HG03064 (cell line): ENCODE measurements around the gene MYL3.

Experiments
- ATAC-seq: cut with Tn5 transposase; IDR thresholded peaks from one replicate; pipeline ENCODE4 v1.9.1; 2021; ENCODE audit warnings: low read depth; ENCODE audit not compliant: unreplicated experiment

The MYL3 gene

DNA sequence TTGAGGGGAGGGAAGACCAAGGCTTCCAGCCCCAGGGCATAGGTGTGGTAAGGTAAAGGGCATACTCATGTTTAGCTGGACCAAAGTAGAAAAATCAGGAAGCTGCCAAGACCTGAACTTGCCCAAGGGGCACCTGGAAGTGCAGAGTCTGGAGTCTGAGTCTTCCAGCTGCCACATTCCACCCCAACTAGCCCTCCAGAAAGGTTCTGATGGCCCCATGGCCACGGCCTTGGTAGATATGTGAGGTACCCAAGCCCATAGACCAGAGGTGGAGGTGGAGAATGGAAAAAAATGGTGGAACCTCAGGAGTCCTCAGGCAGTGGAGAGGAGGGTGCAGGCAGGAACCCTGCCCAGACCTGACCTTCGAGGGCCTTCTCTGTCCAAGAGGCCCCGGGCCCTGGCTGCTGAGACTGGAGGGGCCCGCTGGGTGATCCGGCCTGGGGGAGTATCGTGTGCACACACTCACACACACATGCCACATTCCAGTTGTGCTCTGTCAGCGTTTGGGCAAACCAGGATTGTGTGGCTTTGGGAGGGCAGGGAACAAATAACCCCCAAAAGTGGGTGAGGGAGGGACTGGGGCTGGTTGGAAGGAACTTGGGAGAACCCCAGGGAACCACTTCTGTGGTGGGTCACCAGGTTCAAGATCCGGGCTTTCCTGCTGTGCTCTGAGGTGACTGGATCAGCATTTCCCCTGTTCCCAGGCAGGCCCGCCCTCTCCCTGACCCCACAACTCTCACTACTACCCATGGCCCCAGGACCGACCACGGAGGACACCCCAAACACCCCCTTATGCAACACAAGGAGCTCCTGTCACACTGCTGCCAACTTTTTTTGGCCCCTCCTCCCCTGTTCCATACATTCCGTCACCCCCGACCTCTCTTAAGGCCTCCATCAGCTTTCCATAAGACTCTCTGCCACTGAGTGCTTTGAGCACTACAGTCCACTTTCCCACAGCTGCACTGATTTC, 11.6 kb downstream of the MYL3 start:
- ATAC-seq: no peak

DNA sequence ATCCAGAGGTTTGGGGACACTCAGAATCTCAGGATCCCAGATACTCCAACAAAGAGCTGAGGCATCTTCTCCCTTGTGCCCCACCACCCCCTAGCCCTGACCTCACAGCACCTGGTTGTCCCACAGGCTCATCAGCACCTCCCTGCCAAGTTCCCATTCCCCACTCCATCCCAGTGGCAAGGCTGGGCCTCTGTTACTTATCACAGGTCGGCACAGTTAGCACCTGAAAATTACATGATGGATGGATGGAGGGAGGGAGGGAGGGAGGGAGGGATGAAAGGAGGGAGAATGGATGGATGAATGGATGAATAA, 12.8 kb downstream of the MYL3 start:
- ATAC-seq: no peak

DNA sequence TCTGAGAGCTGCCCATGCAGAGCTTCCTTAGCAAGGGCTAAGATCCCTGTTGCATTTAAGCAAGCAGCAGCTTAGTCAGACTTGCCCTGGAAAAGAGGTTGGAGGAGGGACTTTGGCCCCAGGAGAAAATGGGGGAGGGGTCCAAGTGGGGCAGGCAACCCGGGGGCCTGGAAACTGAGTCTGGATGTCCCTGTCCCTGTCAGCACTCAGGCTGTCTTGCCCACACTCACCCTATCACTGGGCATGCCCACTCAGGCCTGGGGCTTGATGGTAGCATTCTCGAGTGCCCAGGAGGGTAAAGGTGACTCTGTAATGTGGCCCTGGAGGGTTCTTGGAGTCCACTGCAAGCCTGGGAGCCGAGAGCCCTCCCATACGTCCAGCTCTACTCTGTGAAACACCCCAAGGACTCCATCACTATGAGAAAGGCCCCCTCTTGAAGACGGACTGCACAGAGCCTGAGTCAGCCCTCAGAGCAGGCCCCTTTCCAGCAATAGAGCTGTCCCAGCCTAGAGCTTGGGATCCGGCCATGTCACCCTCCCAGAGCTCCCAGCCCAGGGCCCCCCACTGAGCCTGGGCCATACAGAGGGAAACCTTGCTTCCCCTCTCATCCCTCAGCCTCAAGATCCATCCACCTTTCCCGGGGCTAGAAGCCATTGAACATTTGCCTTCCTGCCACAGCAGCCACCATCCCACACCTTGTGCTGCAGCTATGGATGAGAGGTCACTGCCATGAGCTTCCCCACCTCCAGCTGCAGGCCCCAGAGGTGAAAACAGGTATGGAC, 13.4 kb downstream of the MYL3 start:
- no peak for ATAC-seq

DNA sequence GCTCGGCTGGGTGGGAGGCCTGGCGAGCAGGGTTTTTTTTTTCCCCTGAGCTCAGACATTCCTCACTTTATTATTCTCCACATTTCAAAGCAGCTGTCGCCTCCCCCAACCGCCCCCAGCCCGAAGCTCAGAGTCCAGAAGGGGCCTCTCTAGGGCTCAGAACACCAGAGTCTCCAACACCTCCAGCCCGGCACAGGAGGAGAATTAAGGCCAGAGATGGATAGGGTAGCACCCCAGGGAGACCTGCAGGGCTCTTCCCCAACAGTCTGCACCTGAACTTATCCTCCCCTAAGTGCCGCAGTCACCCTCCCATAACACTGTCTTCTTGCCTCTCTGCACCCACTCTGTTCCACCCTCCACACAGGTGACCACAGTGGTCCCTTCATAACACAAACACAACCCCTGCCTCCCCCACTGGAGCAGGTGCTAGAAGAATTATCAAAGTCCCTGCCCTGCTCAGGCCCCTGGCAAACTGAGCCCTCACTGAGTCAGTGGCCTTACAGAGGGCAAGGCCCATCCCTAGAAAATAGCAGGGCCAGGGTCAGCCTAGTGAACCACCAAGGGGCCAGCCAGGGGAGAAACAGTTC, 14.1 kb downstream of the MYL3 start:
- ATAC-seq: no peak

DNA sequence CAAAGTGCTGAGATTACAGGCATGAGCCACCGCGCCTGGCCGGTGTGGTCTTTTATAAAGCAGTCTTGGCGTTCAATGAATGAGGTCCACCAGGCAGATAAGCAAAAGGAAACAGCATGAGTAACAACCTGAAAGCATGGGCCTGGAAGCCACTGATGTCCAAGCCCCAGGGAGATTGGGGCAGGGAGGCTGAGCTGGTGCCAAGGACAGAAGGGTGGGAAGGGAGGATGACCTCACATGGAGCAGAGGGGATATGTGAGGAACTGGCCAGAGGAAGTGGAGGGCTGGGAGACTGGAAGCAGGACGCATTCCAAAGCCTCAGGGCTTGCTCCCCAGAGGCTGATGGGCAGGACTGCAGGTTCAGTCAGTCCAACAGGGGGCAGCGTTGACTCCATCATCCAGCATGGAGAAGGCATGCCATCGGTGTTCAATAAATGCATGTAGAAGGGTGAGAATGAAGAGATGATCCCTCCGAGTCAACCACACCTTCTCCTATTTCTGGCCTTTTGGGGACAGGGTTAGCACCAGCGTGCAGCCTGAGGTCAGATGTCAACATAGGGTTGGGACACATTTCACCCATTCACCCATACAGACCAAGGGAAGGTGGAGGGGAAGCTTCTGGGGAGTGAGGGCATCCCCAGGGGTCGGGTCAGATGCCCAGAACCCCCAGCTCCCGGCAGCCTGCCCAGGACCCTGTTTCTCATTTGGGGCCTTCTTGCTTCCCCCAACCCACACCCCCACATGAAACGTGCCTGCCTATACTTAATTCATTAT, 14.8 kb downstream of the MYL3 start:
- no peak for ATAC-seq

DNA sequence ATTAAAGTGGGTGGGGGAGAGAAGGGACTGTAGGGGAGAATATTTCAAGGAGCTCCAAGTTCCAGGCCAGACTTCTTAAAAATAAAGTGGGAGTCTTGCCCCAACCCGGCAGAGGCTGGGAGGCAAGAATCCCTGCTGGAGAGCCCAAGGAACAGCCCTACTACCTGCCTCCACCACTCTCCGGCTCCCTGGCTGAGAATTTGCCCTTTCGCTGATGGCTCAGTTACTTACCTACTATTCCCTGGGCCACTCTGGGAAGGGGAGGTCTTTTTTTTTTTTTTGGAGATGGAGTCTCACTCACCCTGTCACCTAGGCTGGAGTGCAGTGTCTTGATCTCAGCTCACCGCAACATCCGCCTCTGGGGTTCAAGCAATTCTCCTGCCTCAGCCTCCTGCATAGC, 15.5 kb downstream of the MYL3 start:
- ATAC-seq: no peak

DNA sequence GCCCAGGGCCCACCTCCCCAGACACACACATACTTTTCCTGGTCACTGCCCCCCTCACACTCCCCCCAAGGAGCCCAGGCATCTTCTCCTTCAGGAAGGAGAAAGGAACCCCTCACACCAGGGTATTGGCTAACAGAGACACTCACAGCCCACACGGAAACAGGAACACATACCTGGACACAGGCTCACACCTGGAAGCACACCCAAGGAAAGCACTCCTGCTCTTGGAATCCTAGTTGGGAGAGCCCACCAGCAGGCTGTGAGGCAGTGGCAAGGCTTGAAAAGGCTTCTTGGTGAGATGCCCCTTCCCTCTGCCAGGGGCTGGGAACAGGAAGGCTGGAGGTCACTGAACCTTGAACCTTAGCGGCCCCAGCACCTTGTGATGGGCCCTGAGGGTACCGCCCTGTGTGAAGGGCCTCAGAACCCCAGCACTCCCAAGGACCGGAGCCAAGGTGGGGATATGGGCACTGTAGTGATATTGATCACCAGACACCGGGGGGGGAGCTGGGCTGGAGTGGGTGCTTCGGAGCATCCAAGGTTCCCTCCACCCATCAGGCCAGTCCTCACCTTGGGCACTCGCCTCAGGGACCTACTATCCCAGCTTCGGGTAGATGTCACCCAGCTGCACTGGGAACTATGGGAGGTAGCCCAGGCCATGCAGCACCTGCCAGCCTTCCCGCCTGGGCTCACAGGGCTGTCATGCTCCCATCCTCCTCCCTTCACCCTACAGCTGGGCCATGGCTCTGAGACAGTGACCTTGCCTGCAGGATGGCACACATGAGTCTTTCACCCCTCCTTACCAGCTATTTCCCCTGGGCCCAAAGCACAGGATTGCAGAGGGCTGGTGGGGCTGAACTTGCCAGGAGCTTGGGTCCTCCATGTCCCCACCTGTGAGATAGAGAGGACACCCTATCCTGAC, 16.4 kb downstream of the MYL3 start:
- ATAC-seq: no peak

DNA sequence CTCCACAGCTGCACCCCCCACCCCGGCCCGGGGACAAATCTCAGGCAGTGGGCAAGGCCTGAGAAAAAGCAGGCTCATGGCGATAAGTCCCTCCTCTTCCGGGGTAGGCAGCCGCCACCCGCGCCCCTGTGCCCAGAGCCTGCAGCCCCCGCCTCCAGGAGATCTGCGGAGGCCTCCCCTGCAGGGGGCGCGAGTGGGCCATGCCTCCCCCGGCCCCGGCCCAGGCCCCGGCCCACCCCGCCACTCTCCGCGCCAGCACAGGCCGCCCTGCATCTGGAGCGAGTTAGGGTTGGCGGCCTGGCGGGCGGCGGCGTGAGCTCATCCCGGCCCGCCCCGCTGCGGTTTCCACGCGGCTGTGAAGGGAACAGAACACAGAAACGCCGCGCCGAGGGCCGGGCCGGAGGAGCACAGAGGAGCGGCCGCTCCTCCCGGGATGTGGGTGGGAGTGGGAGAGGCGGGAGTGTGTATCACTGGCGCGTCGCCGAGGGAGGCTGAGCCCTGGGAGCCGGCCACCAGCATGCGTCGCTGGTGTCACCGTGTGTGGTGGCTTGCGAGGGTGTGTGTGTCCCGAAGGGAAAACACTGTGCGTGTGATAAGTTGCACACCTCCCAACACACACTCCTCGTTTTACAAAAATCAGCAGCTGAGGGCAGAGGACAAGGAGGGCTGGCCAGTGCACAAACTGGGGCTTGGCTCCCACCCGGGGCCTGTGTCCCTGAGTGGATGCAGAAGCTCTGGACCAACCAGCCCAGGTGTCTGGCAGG, 17.2 kb downstream of the MYL3 start:
- no peak for ATAC-seq

DNA sequence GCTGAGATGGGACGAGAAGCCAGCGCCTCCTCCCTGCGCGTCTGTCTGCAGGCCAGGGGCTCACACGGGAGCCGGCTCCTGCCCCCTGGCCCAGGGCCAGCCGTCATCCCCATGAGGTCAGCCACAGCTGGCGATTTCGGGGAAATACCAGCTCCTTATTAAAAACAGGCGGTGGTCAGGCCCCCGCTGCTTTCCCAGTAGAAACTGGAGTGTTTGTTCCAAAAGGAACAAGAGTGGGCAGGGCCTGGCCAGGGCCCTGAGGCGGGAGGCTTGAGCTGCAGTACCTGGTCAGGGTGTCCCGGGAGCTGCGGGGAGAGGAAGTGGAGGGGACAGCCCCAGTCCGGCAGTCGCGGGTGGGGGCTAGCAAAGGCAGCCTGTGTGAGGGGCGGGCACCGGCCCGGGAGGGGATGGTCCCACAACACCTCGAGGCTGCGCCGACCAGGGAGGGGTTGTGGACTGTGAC, 17.8 kb downstream of the MYL3 start:
- ATAC-seq: no peak

DNA sequence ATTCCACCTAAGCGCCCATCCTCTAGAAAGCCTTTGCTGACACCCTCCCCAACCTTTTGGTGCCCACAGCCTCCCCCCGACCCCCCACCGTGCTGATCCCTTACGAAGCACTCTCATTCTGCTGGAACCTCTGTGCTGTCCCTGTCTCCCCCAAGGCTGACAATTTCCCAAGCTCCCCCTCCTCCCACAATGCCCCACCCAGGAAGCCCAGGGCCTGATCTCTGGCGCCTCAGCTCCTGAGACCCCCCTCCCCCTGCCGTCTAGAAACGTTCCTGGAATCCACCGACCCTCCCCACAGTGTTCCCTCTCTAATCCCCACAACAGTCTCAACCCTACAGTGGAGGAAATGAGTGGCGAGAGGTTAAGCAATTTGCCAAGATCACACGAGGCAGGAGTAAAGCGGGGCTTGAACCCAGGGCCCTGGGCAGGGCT, 18.3 kb downstream of the MYL3 start:
- ATAC-seq: no peak

DNA sequence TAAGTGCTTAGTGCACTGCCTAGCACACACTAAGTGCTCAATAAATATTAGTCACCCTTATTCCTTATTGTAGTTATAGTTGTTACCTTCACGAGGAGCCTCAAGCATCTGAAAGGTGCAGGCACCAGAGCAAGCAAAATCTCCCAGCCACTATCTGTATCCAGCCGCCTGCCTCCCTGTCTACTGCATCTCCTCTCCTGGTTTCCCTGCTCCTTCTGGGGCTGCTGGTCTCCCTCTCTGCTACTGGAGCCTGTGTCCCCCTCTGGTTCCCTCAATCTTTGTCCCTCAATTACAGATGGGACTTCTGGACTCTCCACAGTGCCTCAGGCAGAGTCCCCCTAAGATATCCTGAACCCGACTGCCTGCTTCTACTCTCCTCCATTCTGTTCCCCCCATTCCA, 18.8 kb downstream of the MYL3 start:
- no peak for ATAC-seq

DNA sequence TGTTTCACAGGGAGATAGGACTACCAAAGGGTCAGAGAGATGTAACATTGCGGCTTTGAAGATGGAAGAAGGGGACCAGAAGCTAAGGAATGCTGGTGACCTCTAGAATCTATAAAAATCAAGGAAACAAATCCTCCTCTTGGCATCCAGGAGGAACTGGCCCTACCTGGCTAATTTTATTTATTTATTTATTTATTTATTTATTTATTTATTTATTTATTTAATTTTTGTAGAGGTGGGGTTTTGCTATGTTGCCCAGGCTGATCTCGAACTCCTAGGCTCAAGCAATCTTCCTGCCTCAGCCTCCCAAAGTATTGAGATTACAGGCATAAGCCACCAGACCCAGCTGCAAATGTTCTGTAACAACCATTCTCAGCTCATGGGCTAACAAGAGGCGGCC, 19.7 kb downstream of the MYL3 start:
- ATAC-seq: no peak

DNA sequence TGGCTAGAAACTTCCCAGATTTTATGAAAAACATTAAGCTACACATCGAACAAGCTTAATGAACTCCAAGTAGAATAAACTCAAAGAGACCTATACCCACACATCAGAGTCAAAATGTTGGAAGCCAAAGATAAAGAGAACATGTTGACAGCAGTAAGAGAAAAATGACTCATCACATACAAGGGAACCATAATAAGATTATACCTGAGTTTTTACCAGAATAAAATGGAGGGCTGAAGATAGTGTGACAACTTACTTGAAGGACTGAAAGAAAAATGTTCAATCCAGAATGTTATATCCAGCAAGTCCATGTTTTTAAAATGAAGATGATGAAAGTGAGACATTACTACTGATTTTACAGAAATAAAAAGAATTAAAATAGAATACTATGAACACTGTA, 22.8 kb downstream of the MYL3 start:
- ATAC-seq: no peak

DNA sequence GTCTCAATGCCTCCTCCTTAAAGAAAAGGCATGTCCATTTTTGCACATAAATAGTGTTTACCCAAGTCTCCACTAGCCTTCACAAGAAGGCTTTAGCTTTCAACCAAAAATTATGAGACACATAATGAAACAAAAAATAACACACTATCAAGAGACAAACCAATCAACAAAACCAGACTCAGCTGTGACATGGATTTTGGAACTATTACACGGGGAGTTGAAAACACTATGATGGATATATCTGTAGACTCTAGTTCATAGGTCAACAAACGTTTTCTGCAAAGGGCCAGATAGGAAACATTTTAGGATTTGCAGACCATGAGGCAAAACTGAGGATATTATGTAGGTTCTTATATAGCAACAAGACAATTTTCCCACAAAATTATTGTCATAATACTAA, 24.9 kb downstream of the MYL3 start:
- no peak for ATAC-seq

DNA sequence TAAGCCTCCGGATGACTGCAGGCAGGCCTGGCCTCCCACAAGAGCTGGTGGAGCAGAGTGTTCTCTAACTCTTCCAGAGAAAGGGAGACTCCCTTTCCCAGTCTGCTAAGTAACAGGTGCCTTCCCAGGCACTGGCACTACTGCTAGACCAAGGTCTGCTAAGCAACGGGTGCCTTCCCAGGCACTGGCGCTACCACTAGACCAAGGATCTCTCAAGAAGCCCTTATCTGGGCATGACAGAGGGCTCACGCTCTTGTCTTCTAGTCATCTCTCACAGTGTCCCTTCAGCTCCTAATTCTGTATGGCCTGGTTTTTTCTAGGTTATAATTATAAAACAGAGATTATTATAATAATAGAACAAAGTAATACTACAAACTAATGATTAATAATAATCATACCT, 27.8 kb downstream of the MYL3 start:
- ATAC-seq: no peak

DNA sequence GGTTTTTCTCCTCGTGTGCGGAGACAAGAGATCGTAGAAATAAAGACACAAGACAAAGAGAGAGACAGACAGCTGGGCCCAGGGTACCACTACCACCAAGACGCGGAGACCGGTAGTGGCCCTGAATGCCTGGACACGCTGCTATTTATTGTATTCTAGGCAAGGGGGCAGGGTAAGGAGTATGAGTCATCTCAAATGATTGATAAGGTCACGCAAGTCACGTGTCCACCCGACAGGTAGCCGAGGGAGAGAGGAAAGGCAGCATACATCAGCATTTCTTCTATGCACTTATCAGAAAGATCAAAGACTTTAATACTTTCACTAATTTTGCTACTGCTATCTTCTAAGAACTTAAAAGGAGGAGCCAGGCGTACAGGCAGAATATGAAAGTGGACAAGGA, 28.2 kb downstream of the MYL3 start:
- no peak for ATAC-seq

DNA sequence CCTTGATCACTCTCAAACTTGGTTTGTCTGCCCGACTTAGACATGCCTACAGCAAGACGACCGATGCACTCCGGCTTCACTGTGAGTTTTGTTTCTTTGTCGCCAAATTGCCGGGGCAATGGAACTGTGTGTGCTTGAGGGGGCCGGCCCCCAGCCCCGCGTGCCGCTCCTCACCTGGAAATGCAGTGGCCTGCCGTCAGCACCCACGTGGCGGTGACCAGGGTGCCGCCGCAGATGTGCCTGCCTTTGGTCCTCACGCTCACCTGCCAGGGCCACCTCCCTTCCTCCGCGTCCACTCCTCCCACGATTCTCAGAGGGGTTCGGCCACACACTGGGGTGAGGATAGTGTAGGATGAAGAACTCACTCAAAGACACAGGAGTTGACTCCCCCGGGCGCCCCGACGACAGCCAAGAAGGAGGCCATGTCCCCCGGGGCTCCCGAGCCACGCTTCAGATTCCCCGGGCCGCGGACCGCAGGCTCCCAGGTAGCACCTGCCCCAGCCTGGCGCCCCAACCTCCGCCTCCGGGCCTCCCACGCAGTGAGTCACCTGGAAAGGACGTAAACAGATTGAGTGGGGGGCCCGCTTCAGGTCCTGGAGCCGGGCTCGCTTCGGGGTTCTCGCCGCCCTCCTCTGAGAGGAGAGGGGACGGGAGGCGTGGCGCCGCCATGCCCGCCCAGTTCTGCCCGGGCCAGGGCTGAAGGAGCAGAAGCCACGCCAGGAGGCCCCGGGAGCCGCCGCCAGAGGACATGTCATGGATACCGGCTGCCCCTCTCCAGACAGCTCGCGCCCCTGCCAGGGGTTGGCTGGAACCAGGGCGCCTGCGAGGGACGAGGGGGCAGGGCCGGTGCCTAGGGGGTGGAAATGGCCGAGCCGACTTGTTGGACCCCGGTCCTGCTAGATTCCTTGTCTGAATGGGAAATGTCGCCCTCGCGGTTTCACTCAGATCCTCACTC, 29.6 kb downstream of the MYL3 start:
- ATAC-seq: no peak

DNA sequence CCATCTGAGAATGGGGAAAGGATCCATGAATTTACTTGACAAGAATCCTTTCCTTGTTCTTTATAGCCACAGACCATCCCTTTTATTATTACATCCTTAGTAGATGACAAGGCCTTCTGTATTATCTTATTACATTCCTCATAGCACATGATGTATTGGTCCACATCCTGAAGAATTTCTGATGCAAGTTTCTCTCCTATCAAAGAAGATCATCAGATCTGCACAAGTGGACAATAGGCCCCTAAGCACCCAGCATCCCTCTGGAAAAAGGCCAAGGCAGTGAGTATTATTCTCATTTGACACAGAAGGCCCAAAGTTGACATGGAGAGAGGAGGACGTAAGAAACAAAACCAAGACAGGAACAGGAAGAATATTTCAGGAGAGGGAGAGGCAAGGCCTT, 31.4 kb downstream of the MYL3 start:
- no peak for ATAC-seq
